CD4-positive, alpha-beta T cell treated with Interleukin-2 at 100 ng/mL for 4 hours (primary cell): ENCODE measurements around the gene LRRC74A.
A peak's percentile ranks its signal among the peaks of the same experiment; 100 is the strongest.

Source experiments
- DNase-seq: peaks from one replicate; pipeline ENCODE4 v3.0.0-alpha.2; 2020; ENCODE audit warnings: low spot score

Gene LRRC74A

GRCh38 chr14:76810525-76810924, 15.7 kb upstream of the LRRC74A start:
- DNase-seq, result no peak

- DNase-seq, result peak; percentile 36
Observed at GRCh38 chr14:76810953-76811400, 15.2 kb upstream of the LRRC74A start.

GRCh38 chr14:76811561-76811960, 14.6 kb upstream of the LRRC74A start:
- no peak for DNase-seq

GRCh38 chr14:76812093-76812421, 14.2 kb upstream of the LRRC74A start:
- no peak for DNase-seq

DNA sequence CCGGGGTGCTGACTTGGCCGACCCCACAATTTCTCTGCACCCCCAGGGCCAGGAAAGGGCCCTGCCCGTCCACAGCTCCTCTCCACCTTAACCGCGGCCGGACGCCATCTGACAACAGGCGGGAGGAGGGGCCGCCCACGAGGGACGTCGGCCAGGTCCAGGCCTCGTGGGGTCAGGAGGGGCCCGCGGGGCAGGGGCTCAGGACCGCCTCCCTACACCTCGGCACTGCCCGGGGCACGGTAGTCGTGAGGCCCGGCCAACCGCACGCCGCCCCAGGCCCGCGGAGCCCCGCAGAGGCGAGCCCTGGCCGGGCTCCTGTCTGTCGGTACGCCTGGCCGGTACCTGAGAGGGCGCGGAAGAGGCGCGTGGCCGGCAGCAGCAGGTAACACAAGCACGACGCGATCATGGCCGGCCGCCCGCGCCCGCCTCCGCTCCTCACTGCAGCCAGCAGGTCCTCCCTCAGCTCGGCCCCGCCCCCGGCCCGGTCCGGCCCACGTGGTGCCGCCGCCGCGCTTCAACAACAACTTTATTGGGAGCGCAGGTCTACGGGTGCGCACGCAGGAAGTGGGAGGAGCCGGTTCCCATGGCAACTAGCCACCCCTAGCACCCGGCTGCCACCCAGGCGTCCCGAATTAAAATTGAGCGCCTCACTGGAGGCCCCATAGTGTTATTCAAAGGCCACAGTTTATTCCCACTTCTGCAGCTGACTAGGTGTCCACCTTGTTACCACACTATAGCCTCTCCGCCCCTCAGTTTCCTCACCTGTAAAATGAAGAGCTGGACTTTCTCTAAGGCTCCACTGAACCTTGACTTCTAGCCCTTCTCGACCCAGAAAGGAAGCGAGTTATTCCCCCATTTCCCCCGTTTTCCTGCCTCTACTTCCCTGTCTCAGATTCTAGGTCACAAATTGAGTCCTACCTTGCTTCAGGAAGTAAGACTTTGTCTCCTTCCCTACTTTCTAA, 13.5 kb upstream of the LRRC74A start, which contains the start of gene ANGEL1:
Gene ANGEL1 (minus strand): TSS at position 461 of the 962 bp plus-strand sequence. CDS start 55 bp downstream, at position 406.
- peak; percentile 98 for DNase-seq

DNA sequence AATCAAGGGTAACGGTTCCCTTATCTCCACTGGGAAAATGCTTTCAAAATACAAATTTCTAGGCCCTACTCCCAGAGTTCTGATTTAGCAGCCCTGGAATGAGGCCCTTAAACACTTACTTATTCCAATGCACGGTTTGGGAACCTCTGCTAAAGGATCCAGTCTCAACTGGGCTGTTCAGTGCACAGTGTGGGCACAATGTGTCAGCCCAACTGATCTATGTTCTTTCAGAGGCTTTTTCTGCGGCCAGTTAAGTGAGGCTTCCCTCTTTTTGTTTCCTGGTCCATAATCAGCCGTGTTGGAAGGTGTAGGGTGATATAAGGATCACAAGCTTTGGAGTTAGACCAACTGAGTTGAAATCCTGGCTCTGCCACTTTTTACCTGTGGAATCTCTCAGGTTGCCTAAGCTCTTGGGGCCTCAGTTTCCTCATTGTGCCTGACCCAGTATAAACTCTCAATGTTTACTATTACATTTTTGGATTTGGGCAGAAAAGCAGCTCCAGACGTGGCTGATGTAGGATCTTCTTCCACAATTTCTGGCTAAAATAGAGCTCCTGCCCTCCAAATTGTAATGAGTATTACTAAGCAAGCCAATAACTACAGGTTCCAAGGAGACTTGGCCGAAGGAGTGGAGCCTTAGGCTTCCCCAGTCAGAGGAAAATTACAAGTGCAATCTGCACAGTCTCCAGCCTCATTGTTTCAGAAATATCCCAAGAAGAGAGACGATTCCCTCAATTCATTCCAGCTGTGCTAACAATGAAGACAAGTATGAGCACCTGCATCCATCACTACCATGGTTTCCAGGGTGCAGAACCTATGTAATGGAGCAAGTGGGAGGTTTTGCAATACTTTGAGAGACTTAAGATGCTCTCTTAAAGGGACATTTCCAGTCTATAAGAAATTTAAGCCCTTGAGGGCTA, 11.2 kb upstream of the LRRC74A start:
- DNase-seq, result no peak

GRCh38 chr14:76820700-76821099, 5.5 kb upstream of the LRRC74A start:
- DNase-seq, result no peak

DNA sequence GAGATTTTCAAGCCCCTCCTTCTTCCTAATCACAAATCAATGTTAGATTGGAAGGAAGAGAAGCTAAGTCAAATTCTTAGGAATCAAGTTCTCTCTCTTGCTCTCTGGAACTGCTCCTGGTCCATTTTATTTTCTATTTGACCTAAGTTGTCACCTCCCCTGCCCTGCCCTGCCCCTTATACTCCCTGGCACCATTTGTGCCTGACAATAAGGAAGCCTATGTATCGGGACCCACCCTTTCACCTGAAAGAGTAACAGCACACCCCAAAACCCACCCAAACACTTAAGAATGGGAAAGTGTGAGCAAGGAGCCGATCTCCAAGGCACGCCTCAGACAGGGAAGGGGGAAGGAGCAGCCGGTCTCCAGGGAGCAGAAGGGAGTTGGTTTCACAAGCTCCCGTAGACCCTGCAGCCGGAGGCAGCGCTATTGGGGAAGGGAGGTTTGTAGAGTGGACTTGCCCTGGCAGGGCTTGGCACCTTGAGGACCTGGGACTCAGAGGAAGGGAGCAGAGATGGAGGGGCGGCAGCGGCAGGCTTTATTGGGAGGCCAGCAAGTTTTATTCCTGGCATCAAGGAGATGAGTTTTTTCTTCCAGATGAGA, 1.6 kb downstream of the LRRC74A start:
- DNase-seq, result no peak

GRCh38 chr14:76828339-76829012, 2.3 kb downstream of the LRRC74A start:
- DNase-seq, result no peak

DNA sequence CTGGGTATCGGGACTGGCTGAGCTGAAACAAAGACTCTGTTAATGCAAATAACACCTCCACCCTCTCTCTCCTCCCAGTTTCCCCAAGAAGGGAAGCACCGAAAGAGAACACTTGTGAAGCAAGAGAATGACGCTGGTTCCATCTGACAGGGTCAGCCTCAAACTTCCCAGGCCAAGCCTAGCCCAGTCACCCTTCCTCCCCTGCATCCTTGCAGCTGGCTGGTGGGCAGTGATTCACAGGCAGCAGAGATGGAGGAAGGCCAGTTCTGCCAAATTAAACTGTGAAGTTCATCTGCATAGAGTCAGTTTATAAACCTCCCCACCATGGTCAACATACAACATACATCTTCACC, 2.8 kb downstream of the LRRC74A start:
- DNase-seq, result no peak

GRCh38 chr14:76829650-76830421, 3.6 kb downstream of the LRRC74A start:
- no peak for DNase-seq

- DNase-seq, result no peak
Observed at GRCh38 chr14:76830556-76830955, 4.3 kb downstream of the LRRC74A start.

DNA sequence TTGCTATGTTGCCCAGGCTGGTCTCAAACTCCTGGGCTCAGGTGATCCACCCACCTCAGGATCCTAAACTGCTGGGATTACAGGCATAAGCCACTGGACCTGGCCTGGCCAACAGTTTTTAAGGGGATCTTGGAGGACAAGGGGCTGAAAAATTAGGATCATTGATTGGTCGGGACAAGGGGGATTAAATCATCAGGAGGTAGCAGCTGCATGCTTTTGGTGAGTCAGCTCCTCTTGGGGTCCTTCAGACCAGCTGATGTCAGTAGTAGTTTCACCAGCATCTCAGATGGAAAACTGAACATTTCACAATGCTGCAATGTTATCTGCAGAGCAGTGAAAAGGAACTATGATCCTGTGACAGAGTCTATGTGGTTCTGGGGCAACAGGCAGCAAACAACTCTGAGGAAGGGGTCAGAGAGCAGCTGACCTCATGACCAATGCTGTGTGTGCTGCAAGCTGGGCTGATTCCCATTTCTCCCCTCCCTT, 6.3 kb downstream of the LRRC74A start:
- no peak for DNase-seq

GRCh38 chr14:76833011-76833410, 6.8 kb downstream of the LRRC74A start:
- DNase-seq, result no peak

DNA sequence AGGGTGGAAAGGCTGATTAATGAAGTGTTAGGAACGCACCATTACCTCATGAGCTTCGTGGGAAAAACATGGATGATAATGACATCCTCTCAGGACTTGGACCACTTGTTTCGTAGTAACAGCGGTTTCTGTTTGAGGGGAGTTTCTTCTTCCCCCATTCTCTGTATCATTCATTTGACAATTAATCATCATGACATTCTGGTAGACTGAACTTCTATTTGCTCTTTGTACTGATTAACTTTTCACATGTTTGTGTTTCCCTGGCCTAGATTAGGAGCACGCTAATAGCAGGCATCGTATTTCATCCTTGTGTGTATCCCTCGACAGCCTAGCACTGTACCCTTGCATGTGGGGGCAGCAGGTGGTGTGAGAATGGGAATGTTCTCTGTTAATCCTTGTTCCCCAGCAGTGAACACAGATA, 8.0 kb downstream of the LRRC74A start:
- DNase-seq, result no peak

- DNase-seq, result no peak
Observed at GRCh38 chr14:76836029-76836630, 9.9 kb downstream of the LRRC74A start.

- no peak for DNase-seq
Observed at GRCh38 chr14:76837524-76837923, 11.3 kb downstream of the LRRC74A start.

DNA sequence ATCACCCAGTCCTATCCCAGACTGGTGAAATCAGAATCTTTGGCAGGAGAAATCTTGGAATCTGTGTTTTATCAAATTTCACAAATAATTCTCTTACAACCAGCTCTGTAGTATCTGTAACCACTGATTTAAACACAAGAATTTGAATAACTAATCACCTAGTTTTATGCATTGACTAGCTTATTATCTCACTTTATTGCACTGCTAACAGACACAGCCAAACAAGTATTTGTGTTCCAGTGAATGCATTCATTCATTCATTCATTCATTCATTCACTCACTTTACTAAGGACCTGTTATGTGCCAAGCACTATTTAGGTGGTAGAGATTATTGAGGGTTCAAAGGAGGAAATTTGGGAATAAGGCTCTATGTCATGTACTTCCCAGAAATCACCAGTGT, 16.2 kb downstream of the LRRC74A start:
- DNase-seq, result no peak

GRCh38 chr14:76844223-76844622, 18.0 kb downstream of the LRRC74A start:
- peak; percentile 45 for DNase-seq

DNA sequence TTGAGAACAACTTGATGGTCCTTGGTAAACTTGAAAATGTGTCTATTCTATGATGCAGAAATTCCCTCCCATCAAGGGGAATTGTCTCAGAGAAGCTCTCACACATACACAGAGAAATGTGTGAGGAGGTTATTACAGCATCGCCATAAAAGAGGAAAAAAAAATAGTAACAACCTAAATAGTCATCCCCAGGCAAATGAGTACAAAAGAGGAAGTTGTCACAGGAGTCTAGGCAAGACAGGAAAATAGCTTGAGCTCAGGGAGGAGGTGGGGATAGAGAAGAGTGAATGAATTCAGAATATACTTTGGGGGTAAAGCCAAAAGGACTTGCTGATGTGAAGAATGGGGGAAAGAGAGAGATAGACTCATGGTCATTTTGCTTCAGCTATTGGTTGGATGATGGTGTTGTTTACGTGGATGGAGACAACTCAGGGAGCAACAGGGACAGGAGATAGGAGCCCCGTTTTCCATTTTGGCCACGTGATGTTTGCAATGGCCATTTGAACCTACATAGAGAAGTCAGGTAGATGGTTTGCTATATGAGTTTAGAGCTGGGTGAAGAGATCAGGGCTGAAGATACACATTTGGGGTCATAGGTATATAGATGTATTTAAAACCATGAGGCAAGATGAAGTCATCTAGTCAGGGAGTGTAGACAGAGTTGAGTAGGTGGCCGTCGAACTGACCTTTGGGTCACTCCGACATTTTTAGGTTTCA, 20.3 kb downstream of the LRRC74A start:
- DNase-seq, result no peak
